Neural cell (in vitro differentiated cells): ENCODE results near the gene NOB1. TPM values are rescaled to one million over a fixed set of nuclear protein-coding genes. Genes with fewer than 3 reads are reported as not detected.
A peak's percentile ranks its signal among the peaks of the same experiment; 100 is the strongest.

Source experiments
- H2AFZ ChIP-seq: fragments of 200-600, 300-800 bp; sonication (generic), shearing (Covaris generic); 2 replicates; pipeline ENCODE4 v1.6.0; 2014; ENCODE audit warnings: low read depth, mild to moderate bottlenecking, antibody characterized with exemption, low read length, moderate library complexity
- H3F3A ChIP-seq: fragments of 200-600 bp; shearing (Covaris generic); 2 replicates; pipeline ENCODE4 v1.6.1; 2016; ENCODE audit warnings: mild to moderate bottlenecking, moderate library complexity, mixed read lengths, antibody characterized with exemption, low read length; ENCODE audit not compliant: insufficient read depth, poor library complexity, severe bottlenecking
- H3K27ac ChIP-seq: fragments of 200-600, 300-800 bp; sonication (generic), shearing (Covaris generic); 2 replicates; pipeline ENCODE4 v1.5.1; 2014; ENCODE audit warnings: mild to moderate bottlenecking, low read length, moderate library complexity
- H3K27me3 ChIP-seq: fragments of 300-800, 200-600 bp; sonication (generic), shearing (Covaris generic); 2 replicates; pipeline ENCODE4 v1.6.0; 2014; ENCODE audit warnings: mild to moderate bottlenecking, low read depth, low read length, moderate library complexity; ENCODE audit not compliant: insufficient read depth
- H3K36me3 ChIP-seq: fragments of 300-800, 200-600 bp; sonication (generic), shearing (Covaris generic); 2 replicates; pipeline ENCODE4 v1.5.1; 2014; ENCODE audit warnings: mild to moderate bottlenecking, antibody characterized with exemption, low read length, moderate library complexity; ENCODE audit not compliant: insufficient read depth
- H3K4me2 ChIP-seq: fragments of 300-800, 200-600 bp; sonication (generic), shearing (Covaris generic); 2 replicates; pipeline ENCODE4 v1.6.0; 2014; ENCODE audit warnings: mild to moderate bottlenecking, low read length
- H3K4me3 ChIP-seq: fragments of 300-800, 200-600 bp; sonication (generic), shearing (Covaris generic); 2 replicates; pipeline ENCODE4 v1.5.1; 2014; ENCODE audit warnings: mild to moderate bottlenecking, low read length, moderate library complexity
- H3K79me2 ChIP-seq: fragments of 200-600 bp; shearing (Covaris generic); replicated peaks from 2 replicates; pipeline ENCODE4 v1.6.0; 2014; ENCODE audit warnings: mild to moderate bottlenecking, low read length, moderate library complexity; ENCODE audit not compliant: insufficient read depth
- H3K9ac ChIP-seq: fragments of 300-800, 200-600 bp; sonication (generic), shearing (Covaris generic); 2 replicates; pipeline ENCODE4 v1.6.1; 2016; ENCODE audit warnings: mild to moderate bottlenecking, low read length, mixed read lengths
- H3K9me2 ChIP-seq: fragments of 200-600 bp; shearing (Covaris generic); 2 replicates; pipeline ENCODE4 v1.6.1; 2016; ENCODE audit warnings: mild to moderate bottlenecking, low read length, mixed read lengths; ENCODE audit not compliant: insufficient read depth
- H3K9me3 ChIP-seq: fragments of 200-600, 300-800 bp; sonication (generic), shearing (Covaris generic); 2 replicates; pipeline ENCODE4 v1.6.1; 2016; ENCODE audit warnings: mild to moderate bottlenecking, mixed run types, low read length, moderate library complexity, mixed read lengths
- H4K20me1 ChIP-seq: fragments of 200-600 bp; shearing (Covaris generic); 2 replicates; pipeline ENCODE4 v1.6.1; 2016; ENCODE audit warnings: mild to moderate bottlenecking, mixed run types; ENCODE audit not compliant: insufficient read depth
- CTCF ChIP-seq: fragments of 450-650 bp; IDR thresholded peaks from 2 replicates; pipeline ENCODE4 v1.5.1; 2014; ENCODE audit warnings: antibody characterized with exemption, mild to moderate bottlenecking, moderate library complexity; ENCODE audit not compliant: poor library complexity, severe bottlenecking
- EP300 ChIP-seq: fragments of 450-650 bp; conservative IDR thresholded peaks from 2 replicates; pipeline ENCODE4 v1.6.1; 2014; ENCODE audit warnings: antibody characterized with exemption, mild to moderate bottlenecking, moderate library complexity; ENCODE audit not compliant: poor library complexity, severe bottlenecking
- EZH2 ChIP-seq: fragments of 200-600, 300-800 bp; shearing (Covaris generic), sonication (generic); IDR thresholded peaks from 2 replicates; pipeline ENCODE4 v1.6.1; 2014; ENCODE audit warnings: antibody characterized with exemption, low read length, borderline replicate concordance, mild to moderate bottlenecking; ENCODE audit not compliant: insufficient read depth, poor library complexity, severe bottlenecking
- MXI1 ChIP-seq: fragments of 450-650 bp; conservative IDR thresholded peaks from 2 replicates; pipeline ENCODE4 v1.6.1; 2014; ENCODE audit warnings: antibody characterized with exemption, mild to moderate bottlenecking; ENCODE audit not compliant: poor library complexity, severe bottlenecking
- POLR2AphosphoS5 ChIP-seq: IDR thresholded peaks from 2 replicates; pipeline ENCODE4 v1.6.1; 2012
- RAD21 ChIP-seq: fragments of 450-650 bp; conservative IDR thresholded peaks from 2 replicates; pipeline ENCODE4 v1.6.1; 2014; ENCODE audit warnings: antibody characterized with exemption, mild to moderate bottlenecking, moderate library complexity
- REST ChIP-seq: IDR thresholded peaks from 2 replicates; pipeline ENCODE4 v1.6.1; 2012; ENCODE audit warnings: borderline replicate concordance
- SMC3 ChIP-seq: fragments of 450-650 bp; conservative IDR thresholded peaks from 2 replicates; pipeline ENCODE4 v1.6.1; 2014; ENCODE audit warnings: antibody characterized with exemption, mild to moderate bottlenecking, moderate library complexity; ENCODE audit not compliant: poor library complexity
- TAF1 ChIP-seq: IDR thresholded peaks from 2 replicates; pipeline ENCODE4 v1.6.1; 2012; ENCODE audit warnings: low read depth
- polyA plus RNA-seq: library from polyadenylated mRNA; depleted of rRNA; stranded (reverse); fragments of >200 nt; gene quantifications from 2 replicates; pipeline ENCODE4 v1.2.3, GENCODE V29; 2014

The NOB1 gene
- polyA plus RNA-seq, 1 donor from 2014 or later = 8.7 TPM

- no peak overlapping the region for H3K4me3 ChIP-seq
- no peak overlapping the region for H3K4me2 ChIP-seq
- H3K27ac ChIP-seq = no peak overlapping the region
- peaks cover 4% of the 10 kb centered on the region for H3K36me3 ChIP-seq
- no peaks in the 10 kb centered on the region for H4K20me1 ChIP-seq
- no peaks in the 10 kb centered on the region for H3K79me2 ChIP-seq
- no peaks in the 10 kb centered on the region for H3F3A ChIP-seq
- H3K9me3 ChIP-seq = no peaks in the 10 kb centered on the region
- H2AFZ ChIP-seq = no peak overlapping the region
- TF ChIP-seq SMC3 = peak; percentile 73
- no peak for TF ChIP-seq REST
- TF ChIP-seq CTCF = peak; percentile 82
- TF ChIP-seq POLR2AphosphoS5 = no peak
- no peak for TF ChIP-seq TAF1
- peak; percentile 77 for TF ChIP-seq RAD21
- TF ChIP-seq EP300 = no peak
- TF ChIP-seq MXI1 = no peak
- no peak for TF ChIP-seq EZH2
- no peaks in the 10 kb centered on the region for H3K27me3 ChIP-seq
- H3K9me2 ChIP-seq = no peaks in the 10 kb centered on the region
- no peak overlapping the region for H3K9ac ChIP-seq
Measured at GRCh38 chr16:69709456-69710084, 45.2 kb downstream of the NOB1 start.

GRCh38 chr16:69707920-69708683, 46.6 kb downstream of the NOB1 start:
- no peak overlapping the region for H3K4me3 ChIP-seq
- no peaks in the 10 kb centered on the region for H3K79me2 ChIP-seq
- TF ChIP-seq EZH2 = no peak
- TF ChIP-seq CTCF = no peak
- no peak for TF ChIP-seq SMC3
- no peak for TF ChIP-seq POLR2AphosphoS5
- TF ChIP-seq MXI1 = no peak
- no peak for TF ChIP-seq REST
- no peak for TF ChIP-seq RAD21
- TF ChIP-seq EP300 = no peak
- no peak for TF ChIP-seq TAF1
- no peaks in the 10 kb centered on the region for H3K9me2 ChIP-seq
- no peaks in the 10 kb centered on the region for H3K9me3 ChIP-seq
- H3K36me3 ChIP-seq = peaks cover 4% of the 10 kb centered on the region
- no peaks in the 10 kb centered on the region for H3K27me3 ChIP-seq
- H3K27ac ChIP-seq = no peak overlapping the region
- H3K4me2 ChIP-seq = no peak overlapping the region
- H3K9ac ChIP-seq = no peak overlapping the region
- H3F3A ChIP-seq = no peaks in the 10 kb centered on the region
- no peak overlapping the region for H2AFZ ChIP-seq
- no peaks in the 10 kb centered on the region for H4K20me1 ChIP-seq
